IPS-15b (cell line): ENCODE data around the gene RAD9A.

Source experiments
- H3K27me3 ChIP-seq: one replicate; pipeline ENCODE4 v1.6.1; 2013; ENCODE audit warnings: low read length; ENCODE audit not compliant: control insufficient read depth, insufficient read depth
- H3K36me3 ChIP-seq: one replicate; pipeline ENCODE4 v1.6.1; 2013; ENCODE audit warnings: low read length; ENCODE audit not compliant: control insufficient read depth, insufficient read depth
- H3K4me1 ChIP-seq: one replicate; pipeline ENCODE4 v1.6.1; 2013; ENCODE audit warnings: mild to moderate bottlenecking, low read length; ENCODE audit not compliant: control insufficient read depth, insufficient read depth
- H3K4me3 ChIP-seq: one replicate; pipeline ENCODE4 v1.5.1; 2013; ENCODE audit warnings: low read depth, low read length
- H3K9ac ChIP-seq: one replicate; pipeline ENCODE4 v1.6.1; 2013; ENCODE audit warnings: low read depth, mild to moderate bottlenecking, low read length
- H3K9me3 ChIP-seq: one replicate; pipeline ENCODE4 v1.6.1; 2013; ENCODE audit warnings: mild to moderate bottlenecking, low read length; ENCODE audit not compliant: control insufficient read depth, insufficient read depth

RAD9A gene

DNA sequence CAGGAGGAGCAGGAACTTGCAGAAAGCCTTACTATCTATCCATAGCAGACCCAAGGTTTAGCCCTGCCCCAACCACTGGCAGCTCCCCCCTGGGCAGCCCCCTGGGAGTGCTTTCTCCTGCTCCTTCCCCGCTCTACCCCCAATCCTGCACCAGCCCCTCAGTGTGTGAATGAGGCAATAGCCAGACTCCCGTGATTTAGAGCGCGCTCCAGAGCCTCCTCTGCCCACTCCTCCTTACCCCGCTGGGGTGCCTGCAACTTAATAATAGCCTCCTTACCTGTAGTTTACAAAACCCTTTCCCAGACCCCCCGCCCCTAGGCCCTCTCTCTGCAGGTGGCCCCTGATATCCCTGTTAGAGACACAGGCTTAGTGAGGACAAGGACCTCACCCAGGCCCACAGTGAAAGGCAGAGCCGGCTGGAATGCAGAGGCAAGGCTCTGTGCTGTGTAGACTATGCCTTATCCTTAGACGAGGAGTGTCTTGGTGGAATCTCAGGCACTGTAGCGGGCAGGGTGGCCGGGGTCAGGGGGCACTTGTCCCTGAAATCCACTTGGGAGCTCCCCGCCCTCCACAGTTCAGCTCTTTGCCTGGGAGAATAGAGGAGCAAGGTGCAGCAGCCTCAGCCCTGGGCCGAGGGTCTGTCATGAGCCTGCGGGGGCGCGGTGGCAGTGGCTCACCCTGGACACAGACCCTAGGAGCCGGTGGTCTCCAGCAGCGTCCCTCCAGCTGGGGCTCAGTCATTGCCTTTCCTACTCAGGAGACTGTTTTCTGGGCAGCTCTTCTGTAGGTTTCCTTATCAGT lies 19.4 kb downstream of the RAD9A start:
- no peaks in the 10 kb centered on the region for H3K36me3 ChIP-seq
- H3K4me1 ChIP-seq, result peaks cover 2% of the 10 kb centered on the region
- peaks cover 3% of the 10 kb centered on the region for H3K27me3 ChIP-seq
- H3K9ac ChIP-seq, result no peak overlapping the region
- no peak overlapping the region for H3K4me3 ChIP-seq
- H3K9me3 ChIP-seq, result no peaks in the 10 kb centered on the region

DNA sequence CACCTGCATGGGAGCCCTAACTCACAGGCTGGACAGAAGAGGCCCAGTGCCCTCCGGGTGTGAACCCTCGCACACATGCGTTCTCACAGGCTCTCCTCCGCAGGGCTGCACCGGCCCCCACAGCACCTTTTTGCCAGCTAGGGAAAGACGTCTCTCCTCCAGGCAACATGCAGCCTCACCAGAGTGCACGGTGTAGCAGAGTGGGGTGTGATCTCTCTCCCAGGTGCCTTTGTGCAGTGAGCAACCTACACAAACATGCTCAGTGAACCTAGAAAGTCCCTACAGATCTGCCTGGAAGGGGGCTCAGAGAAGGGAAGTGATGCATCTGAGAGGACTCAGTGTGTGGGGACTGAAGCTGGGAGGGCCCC lies 20.0 kb downstream of the RAD9A start:
- H3K36me3 ChIP-seq, result no peaks in the 10 kb centered on the region
- no peak overlapping the region for H3K9ac ChIP-seq
- no peak overlapping the region for H3K4me3 ChIP-seq
- peaks cover 4% of the 10 kb centered on the region for H3K4me1 ChIP-seq
- peaks cover 3% of the 10 kb centered on the region for H3K27me3 ChIP-seq
- no peaks in the 10 kb centered on the region for H3K9me3 ChIP-seq

DNA sequence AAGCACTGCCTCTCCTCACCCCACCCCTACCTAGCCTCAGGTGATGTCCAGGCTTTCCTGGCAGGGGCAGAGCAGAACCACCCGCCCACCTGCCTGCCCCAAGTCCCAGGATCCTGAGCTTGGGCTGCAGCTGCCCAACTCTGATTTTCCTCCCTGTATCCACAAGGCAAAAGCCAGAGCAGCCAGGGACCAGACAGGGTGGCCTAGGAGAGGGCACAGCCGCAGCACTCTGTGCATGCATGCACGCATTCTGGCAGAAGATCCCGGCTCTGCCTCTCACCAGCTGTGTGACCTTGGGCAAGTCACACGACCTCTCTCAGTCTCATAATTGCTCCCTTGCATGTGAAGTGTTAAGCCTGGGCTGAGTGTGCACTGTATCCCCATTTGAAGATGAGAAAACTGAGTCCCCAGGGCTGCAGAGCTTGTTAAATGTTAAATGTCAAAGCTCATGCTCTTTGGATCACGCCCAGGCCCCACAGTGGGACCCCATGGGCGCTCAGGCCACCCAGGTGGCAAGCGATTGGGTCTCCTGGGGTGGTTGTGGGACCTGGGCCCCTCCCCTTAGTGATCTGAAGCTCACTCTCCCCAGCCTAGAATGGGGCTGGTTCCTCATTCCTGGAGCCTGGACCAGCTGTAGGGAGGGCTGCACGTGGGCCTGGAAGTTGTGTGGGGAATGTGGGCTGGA lies 20.9 kb downstream of the RAD9A start:
- no peaks in the 10 kb centered on the region for H3K36me3 ChIP-seq
- H3K27me3 ChIP-seq, result peaks cover 3% of the 10 kb centered on the region
- H3K4me1 ChIP-seq, result peaks cover 4% of the 10 kb centered on the region
- H3K9me3 ChIP-seq, result no peaks in the 10 kb centered on the region
- H3K4me3 ChIP-seq, result no peak overlapping the region
- H3K9ac ChIP-seq, result no peak overlapping the region

DNA sequence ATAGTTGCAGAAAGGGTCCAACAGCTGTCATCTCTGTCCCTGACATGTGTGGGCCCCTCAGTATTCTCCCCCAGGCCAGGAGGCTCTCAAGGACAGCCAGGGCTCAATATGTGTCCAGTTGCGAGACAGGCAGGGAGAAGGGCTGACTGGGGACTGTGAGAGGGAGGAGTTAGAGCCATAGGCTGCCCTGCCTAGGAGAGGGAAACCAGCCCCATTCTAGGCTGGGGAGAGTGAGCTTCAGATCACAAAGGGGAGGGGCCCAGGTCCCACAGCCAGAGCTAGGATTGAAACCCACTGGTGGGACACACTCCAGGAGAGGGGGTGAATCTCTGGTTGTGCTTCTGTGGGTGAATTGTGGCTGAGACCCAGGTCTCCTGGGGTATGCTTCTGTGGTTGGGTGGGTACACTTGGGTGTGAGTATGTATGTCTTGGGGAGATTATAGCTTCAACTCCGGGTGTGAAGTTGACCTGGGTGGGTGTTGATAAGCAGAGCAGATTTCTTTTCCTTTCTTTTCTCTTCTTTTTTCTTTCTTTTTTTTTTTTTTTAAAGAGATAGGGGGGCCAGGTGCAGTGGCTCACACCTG lies 21.6 kb downstream of the RAD9A start:
- H3K4me3 ChIP-seq, result no peak overlapping the region
- no peak overlapping the region for H3K9ac ChIP-seq
- no peaks in the 10 kb centered on the region for H3K9me3 ChIP-seq
- H3K36me3 ChIP-seq, result no peaks in the 10 kb centered on the region
- peaks cover 3% of the 10 kb centered on the region for H3K27me3 ChIP-seq
- peaks cover 4% of the 10 kb centered on the region for H3K4me1 ChIP-seq

DNA sequence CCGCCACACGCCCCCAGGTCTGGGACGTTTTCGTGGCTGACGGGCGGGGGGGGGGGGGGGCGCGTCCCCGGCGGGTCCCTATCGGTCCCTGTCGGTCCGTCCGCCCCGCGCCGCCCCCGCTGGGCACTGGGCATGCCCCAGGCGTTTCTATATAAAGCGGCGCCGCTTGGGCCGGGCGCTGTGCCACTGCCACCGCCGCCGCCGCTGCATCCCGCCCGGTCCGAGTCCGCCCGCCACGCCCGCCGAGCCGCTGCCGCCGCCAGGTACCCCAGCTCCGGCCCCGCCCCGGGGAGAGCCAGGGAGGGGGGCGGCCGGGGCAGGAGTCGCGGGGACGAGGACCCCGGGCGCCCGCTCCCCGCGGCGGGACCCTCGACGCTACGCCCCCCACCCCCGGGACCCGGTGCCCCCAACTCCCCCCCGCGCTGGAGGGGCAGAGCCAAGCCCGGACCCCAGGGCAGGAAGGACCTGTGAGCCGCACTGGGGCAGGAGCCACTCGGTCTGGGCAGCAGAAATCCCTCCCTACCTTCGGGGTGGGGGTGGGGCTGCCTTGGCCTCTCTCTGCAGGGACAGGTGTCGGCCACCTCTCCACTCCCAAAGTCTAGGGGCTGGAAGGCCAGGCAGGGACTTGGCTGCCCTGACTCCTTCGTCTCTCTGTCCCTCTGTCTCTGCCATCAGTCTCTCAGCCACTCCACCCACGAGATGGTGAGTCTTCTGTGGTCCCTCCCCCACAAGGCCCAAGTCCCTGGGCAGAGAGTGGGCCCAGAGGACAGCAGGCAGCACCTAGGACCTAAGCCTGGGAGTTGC lies 23.9 kb downstream of the RAD9A start, which contains the start of gene CARNS1:
Gene CARNS1, plus strand, starts transcription at position 178 of the 804 bp plus-strand sequence. Its CDS starts 522 bp downstream, at position 700.
- H3K9ac ChIP-seq, result no peak within 1 kb of the TSS
- no peaks in the 10 kb centered on the region for H3K36me3 ChIP-seq
- peak within 1 kb of the TSS; percentile 52 for H3K4me3 ChIP-seq
- peaks cover 7% of the 10 kb centered on the region for H3K27me3 ChIP-seq
- H3K9me3 ChIP-seq, result no peaks in the 10 kb centered on the region
- peaks cover 4% of the 10 kb centered on the region for H3K4me1 ChIP-seq

DNA sequence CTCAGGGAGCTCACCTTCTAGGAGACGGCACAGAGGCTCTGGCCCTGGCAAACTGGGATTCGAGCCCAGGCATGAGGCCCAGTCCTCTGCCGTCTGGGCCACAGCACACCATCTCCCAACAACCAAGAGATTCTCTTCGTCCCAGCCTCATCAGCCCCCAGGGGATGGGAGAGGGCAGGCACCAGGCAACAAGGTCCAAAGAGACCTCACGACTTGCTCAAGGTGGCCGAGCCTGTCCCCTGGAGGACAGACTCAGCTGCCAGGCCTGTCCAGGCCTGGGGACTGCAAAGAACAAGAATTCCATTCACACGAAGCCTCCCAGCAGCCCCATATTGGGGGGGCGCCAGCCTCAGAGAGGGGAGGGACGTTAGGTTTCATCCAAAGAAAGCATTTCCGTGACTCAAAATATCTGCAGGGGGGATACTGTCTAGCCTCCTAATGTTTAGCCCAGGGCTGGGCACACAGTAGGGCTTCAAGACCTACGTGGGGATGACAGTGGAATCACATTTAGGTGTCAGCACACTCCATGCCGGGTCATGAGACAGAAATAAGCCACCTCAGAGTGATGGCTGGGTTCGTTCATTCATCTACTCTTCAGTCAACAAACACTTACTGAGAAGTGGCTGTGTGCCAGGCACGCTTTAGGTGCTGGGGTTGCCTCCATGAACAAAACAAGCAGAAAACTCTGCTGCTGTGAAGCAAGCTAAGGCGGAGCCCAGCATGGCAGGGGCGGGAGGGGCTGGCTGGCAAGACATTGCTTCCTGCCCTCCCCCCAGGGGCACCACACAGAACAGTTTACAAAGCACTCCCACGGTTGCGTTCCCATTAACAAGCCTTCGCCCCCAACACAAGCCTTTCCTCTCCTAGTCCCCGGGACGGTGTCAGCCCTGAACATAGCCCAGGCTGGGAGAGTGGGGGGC lies 24.9 kb downstream of the RAD9A start:
- H3K36me3 ChIP-seq, result no peaks in the 10 kb centered on the region
- H3K9ac ChIP-seq, result no peak overlapping the region
- H3K4me3 ChIP-seq, result no peak overlapping the region
- H3K9me3 ChIP-seq, result no peaks in the 10 kb centered on the region
- peaks cover 7% of the 10 kb centered on the region for H3K27me3 ChIP-seq
- H3K4me1 ChIP-seq, result peaks cover 4% of the 10 kb centered on the region

DNA sequence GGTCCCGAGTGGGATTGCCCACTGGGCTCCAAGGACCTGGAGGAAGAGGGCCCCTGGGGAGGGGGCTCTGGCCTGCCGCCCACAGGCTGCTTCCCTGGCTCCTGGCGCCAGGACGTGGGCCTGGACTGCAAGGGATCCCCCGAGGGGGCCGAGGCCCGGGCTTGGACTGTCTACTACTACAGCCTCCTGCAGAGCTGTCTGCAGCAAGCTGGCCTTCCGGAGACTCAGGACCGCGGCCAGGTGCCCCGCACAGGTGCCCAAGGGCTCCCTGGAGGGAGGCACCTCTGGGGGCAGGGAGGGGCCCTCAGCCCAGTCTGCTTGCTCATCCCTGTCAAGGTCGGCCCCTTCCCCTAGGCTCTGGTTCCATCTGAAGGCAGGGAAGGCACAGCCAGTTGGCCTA lies 25.6 kb downstream of the RAD9A start:
- H3K36me3 ChIP-seq, result no peaks in the 10 kb centered on the region
- no peak overlapping the region for H3K4me3 ChIP-seq
- H3K4me1 ChIP-seq, result peaks cover 4% of the 10 kb centered on the region
- H3K9ac ChIP-seq, result no peak overlapping the region
- no peaks in the 10 kb centered on the region for H3K9me3 ChIP-seq
- peaks cover 7% of the 10 kb centered on the region for H3K27me3 ChIP-seq

DNA sequence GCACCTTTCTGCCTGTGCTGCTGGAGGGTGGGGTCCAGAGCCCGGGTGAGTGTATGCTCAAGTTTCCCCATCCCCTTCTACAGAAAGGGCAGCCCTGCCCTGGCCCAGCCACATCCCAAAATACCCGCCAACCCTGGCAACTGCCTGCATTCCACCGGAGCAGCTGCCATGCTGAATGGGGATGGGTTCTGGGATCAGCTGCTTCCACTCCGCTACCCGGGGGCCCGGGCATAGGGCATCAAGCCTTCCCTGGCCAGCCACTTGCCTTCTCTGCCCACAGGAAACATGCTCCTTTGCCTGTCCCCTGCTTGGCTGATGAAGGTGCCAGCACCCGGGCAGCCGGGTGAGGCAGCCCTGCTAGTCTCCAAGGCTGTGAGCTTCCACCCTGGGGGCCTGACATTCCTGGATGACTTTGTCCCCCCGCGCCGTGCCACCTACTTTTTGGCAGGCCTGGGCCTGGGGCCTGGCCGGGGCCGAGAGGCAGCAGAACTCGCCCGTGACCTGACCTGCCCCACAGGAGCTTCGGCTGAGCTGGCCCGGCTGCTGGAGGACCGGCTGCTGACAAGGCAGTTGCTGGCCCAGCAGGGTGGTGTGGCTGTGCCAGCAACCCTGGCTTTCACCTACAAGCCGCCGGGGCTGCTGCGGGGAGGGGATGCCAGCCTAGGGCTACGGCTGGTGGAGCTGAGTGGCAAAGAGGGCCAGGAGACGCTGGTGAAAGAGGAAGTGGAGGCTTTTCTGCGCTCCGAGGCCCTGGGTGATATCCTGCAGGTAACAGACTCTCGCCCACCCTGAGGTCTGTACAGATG lies 26.9 kb downstream of the RAD9A start:
- H3K4me3 ChIP-seq, result no peak overlapping the region
- H3K9ac ChIP-seq, result no peak overlapping the region
- peaks cover 4% of the 10 kb centered on the region for H3K4me1 ChIP-seq
- H3K36me3 ChIP-seq, result no peaks in the 10 kb centered on the region
- H3K9me3 ChIP-seq, result no peaks in the 10 kb centered on the region
- peaks cover 4% of the 10 kb centered on the region for H3K27me3 ChIP-seq

DNA sequence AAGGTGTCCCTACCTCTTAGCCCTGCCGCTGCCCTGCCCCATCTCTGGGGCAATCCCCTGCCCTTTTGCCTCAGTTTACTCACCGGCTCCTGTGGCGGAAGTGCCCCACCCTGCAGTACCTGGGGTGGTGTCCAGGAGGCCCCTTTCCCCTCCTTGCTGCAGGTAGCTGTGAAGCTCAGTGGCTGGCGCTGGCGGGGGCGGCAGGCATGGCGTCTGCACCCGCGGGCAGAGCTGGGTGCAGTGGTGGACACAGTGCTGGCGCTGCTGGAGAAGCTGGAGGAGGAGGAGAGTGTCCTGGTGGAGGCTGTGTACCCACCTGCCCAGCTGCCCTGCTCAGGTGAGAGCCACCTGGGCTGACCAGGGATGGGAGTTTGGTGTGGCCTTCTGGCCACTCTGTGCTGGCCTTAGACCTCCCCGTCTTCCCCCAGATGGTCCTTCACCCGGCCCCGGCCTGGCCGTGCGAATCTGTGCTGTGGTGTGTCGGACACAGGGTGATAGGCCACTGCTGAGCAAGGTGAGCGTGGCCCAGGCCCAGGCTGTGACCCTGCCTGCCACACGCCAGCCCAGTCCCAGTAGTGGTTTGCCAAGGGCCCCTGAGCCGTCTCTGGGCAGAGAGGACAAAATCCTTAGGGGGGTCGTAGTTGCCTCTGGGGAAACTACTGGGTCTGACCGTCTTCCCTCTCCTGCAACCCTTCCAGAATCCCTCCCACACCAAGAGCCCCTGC lies 27.7 kb downstream of the RAD9A start:
- H3K9ac ChIP-seq, result no peak overlapping the region
- no peak overlapping the region for H3K4me3 ChIP-seq
- H3K9me3 ChIP-seq, result no peaks in the 10 kb centered on the region
- peaks cover 4% of the 10 kb centered on the region for H3K27me3 ChIP-seq
- H3K4me1 ChIP-seq, result peaks cover 4% of the 10 kb centered on the region
- no peaks in the 10 kb centered on the region for H3K36me3 ChIP-seq

DNA sequence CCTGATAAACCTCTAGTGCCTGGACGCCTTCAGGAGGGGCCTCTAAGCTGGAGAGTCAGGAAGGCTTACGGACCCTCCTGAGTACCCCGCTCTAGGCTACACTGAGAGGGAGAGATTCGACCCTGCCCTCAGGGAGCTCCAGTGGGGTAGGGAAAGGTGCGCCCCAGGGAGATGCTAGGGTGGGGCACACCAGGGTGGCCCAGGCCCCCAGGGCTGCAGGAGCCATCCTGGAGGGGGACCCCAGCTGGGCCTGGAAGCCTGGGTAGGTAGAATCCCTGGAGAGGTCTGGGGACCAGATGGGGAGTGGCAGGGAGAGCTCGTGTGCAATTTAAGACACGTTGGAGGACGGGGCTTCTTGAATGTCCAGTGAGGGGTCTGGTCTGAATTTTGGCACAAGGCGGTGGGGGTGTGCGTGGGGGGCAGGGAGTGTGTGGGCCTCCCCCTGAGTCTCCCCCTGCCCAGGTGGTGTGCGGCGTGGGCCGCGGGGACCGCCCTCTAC lies 28.4 kb downstream of the RAD9A start:
- Histone ChIP-seq H3K36me3 (no peaks in the 10 kb centered on the region), H3K27me3 (peaks cover 4% of the 10 kb centered on the region), H3K9me3 (no peaks in the 10 kb centered on the region), H3K4me3 (peak overlapping the region; percentile 50), H3K9ac (no peak overlapping the region), H3K4me1 (peaks cover 4% of the 10 kb centered on the region)
